Progenitor cell of endocrine pancreas (in vitro differentiated cells): Measurements from ENCODE around the gene IL34. TPM values are rescaled to one million over a fixed set of nuclear protein-coding genes. Genes with fewer than 3 reads are reported as not detected.

Source experiments
- DNase-seq: peaks from one replicate; pipeline ENCODE4 v3.0.0; 2021; ENCODE audit warnings: low spot score; ENCODE audit not compliant: unreplicated experiment
- H3K27ac Mint-ChIP-seq: 2 replicates; pipeline ENCODE4 v1.8.0; 2021; ENCODE audit warnings: mild to moderate bottlenecking, moderate library complexity, mixed read lengths
- H3K27me3 Mint-ChIP-seq: 2 replicates; pipeline ENCODE4 v1.8.0; 2021; ENCODE audit warnings: mixed read lengths
- H3K36me3 Mint-ChIP-seq: 2 replicates; pipeline ENCODE4 v1.8.0; 2022; ENCODE audit warnings: mixed read lengths; ENCODE audit not compliant: insufficient read depth
- H3K4me1 Mint-ChIP-seq: 2 replicates; pipeline ENCODE4 v1.8.0; 2021; ENCODE audit warnings: low read depth, mixed read lengths
- H3K4me3 Mint-ChIP-seq: 2 replicates; pipeline ENCODE4 v1.8.0; 2021; ENCODE audit warnings: low read depth, mild to moderate bottlenecking, moderate library complexity, mixed read lengths
- H3K9me3 Mint-ChIP-seq: 2 replicates; pipeline ENCODE4 v1.8.0; 2021; ENCODE audit warnings: low read depth, mixed read lengths
- total RNA-seq: library from RNA; stranded (reverse); gene quantifications from 2 replicates; pipeline ENCODE4 v1.2.1, GENCODE V29; 2021
- TF ChIP-seq, protein P1 (sequence below): fragments of 200-600 bp; sonication (generic); IDR thresholded peaks from one replicate; pipeline ENCODE4 v1.5.0; 2021; ENCODE audit warnings: antibody characterized with exemption, mild to moderate bottlenecking; ENCODE audit not compliant: unreplicated experiment

Gene IL34
- total RNA-seq, 1 donor from 2014 or later: not detected

DNA sequence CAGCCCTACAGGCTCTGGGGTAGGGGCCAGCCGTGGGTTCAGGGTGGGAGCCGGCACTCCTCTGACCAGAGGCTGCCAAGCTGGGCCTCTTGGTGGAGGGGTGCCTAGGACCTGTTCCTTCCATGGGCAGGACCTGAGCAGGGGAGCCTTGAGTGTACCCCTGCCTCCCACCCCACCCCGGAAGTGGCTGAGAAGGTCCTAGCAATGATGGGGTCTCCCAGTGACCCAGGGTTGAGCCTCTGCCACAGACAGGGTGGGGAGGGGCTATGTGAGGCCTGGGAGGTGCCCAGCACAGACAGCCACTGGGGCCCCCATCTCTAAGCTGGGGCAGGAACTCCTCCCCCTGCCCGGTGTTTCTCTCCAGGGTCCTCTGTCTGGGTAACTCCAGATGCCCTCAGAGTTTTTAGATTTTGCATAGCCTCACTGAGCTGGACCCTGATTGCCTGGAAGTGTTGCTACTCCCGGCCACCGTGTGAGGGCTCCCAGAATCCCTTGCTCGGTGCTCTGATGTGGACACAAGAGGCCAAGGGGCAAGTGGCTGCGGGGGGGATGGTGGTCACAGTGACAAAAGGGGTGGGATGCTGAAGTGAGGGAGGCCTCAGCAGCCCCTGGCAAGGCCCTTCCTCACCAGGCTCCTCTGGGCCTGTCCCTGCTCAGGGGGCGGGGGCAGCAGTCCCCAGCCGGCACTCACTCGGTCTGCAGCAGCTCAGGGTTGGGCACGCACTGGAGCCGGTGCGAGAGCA, 45.9 kb downstream of the IL34 start:
- TF ChIP-seq, protein P1, sequence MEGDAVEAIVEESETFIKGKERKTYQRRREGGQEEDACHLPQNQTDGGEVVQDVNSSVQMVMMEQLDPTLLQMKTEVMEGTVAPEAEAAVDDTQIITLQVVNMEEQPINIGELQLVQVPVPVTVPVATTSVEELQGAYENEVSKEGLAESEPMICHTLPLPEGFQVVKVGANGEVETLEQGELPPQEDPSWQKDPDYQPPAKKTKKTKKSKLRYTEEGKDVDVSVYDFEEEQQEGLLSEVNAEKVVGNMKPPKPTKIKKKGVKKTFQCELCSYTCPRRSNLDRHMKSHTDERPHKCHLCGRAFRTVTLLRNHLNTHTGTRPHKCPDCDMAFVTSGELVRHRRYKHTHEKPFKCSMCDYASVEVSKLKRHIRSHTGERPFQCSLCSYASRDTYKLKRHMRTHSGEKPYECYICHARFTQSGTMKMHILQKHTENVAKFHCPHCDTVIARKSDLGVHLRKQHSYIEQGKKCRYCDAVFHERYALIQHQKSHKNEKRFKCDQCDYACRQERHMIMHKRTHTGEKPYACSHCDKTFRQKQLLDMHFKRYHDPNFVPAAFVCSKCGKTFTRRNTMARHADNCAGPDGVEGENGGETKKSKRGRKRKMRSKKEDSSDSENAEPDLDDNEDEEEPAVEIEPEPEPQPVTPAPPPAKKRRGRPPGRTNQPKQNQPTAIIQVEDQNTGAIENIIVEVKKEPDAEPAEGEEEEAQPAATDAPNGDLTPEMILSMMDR: no peak
- Mint-ChIP-seq H3K36me3 (peaks cover 2% of the 10 kb centered on the region), H3K9me3 (no peaks in the 10 kb centered on the region), H3K4me1 (peaks cover 1% of the 10 kb centered on the region), H3K4me3 (no peak overlapping the region), H3K27ac (no peak overlapping the region), H3K27me3 (no peaks in the 10 kb centered on the region)
- DNase-seq: no peak

DNA sequence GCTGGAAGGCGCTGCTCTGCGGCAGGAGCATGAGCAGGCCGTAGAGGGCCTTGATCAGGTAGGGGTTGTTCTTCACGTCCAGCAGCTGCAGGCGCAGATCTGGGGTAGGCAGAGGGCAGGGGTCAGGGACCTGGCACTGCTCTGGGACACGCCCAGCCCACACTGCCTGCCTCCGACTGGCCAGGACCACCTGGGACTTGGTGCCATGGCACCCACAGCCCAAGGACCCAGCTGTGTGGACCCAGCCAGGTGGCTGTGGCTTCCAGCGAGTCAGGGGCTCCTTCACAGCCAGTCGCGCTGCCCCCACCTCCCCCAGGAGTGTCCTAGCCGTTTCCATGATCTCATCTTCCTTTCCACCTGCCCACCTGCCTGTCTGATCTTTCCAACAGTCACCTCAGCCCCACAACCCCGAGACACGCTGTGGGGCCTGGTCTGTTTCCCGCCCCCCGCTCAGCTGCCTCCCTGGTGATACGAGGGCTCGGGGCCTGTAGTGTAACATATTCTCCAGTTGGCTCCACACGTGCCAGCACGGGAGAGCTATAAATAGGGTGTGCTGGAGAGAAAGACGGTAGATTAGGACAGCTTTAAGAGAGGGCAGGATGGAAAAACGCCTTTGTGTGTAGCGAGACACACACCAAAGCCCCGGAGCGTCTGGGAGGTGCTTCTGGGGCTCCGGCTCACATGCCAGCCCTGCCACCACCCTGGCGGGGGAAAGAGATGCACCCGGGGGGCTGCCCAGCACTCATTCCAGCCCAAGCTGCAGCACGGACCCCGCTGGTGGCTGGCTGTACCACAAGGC, 46.7 kb downstream of the IL34 start:
- Mint-ChIP-seq H3K4me3 (no peak overlapping the region), H3K27ac (peak overlapping the region; percentile 38), H3K27me3 (no peaks in the 10 kb centered on the region), H3K36me3 (peaks cover 2% of the 10 kb centered on the region), H3K9me3 (no peaks in the 10 kb centered on the region), H3K4me1 (peaks cover 1% of the 10 kb centered on the region)
- TF ChIP-seq, protein P1: no peak
- DNase-seq: no peak

DNA sequence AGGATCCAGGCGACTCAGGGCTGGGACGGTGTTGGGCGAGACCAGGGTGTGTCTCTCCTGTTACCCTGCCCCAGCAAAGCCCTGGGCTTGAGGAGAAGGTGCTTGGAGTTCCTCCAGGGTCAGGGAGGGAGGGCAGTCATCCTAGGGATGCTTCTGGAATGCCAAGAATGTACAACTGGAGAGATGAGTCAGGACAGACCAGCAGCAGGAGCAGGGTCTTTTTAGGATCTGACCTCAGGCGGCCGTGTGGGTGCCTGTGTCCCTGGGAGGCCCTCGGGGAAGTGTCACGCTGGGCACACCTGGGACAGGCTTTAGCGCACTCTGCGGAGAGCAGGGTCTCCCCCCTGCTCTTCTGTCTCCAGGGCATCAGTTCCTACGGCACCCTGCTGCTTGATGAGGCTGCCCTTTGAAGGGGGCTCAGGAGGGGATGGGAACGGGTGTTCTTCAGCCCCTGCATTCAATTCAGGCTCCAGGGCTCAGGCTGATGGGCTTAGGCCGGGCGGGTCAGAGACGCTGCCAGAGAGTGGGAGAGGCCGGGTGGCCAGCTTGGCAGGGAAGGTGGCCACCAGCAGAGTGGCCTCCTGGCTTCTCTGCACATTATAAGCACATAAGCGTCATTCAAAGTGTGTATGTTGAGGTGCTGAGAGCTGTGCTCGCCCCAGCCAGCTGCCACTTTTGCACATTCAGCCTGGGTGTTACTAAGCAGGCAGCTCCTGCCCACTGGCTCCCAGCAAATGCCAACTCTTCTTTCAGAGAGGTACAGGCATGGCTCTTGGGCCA, 47.9 kb downstream of the IL34 start:
- Mint-ChIP-seq H3K27me3 (no peaks in the 10 kb centered on the region), H3K4me3 (no peak overlapping the region), H3K27ac (no peak overlapping the region), H3K36me3 (peaks cover 5% of the 10 kb centered on the region), H3K4me1 (peaks cover 1% of the 10 kb centered on the region), H3K9me3 (no peaks in the 10 kb centered on the region)
- TF ChIP-seq, protein P1: no peak
- DNase-seq: no peak

DNA sequence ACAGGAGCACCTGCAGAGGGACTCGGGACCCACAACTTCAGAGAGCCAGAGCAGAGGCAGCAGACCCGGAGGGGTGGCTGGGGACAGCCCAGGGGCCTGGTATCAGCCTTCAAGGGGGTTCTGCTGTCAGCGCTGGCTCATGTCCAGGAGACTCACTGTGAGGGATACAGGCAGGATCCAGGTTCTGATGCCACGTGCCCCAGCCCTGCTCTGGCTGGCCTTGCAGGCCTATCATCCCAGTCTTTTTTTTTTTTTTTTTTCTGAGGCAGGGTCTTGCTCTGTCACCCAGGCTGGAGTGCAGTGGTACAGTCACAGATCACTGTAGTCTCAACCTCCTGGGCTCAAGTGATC, 48.5 kb downstream of the IL34 start:
- DNase-seq: no peak
- H3K27ac Mint-ChIP-seq: no peak overlapping the region
- H3K9me3 Mint-ChIP-seq: no peaks in the 10 kb centered on the region
- peaks cover 1% of the 10 kb centered on the region for H3K4me1 Mint-ChIP-seq
- H3K36me3 Mint-ChIP-seq: peaks cover 5% of the 10 kb centered on the region
- H3K4me3 Mint-ChIP-seq: no peak overlapping the region
- TF ChIP-seq, protein P1: no peak
- no peaks in the 10 kb centered on the region for H3K27me3 Mint-ChIP-seq
